PC-9 (cell line): ENCODE results near the gene GLP2R. TPM values are rescaled to one million over a fixed set of nuclear protein-coding genes. Genes with fewer than 3 reads are reported as not detected.
A peak's percentile ranks its signal among the peaks of the same experiment; 100 is the strongest.

Experiments used
- BruUV-seq: library from RNA; stranded (reverse); fragments of 400-500 nt; replicated peaks from 2 replicates; lab custom pipeline; 2021; lab: Mats Ljungman, UMichigan
- CTCF ChIA-PET: fragments of 300-600 bp; sonication (Branson Sonifier 250); formaldehyde crosslinking; loops from one replicate; lab custom pipeline; 2022; ENCODE audit warnings: antibody characterized with exemption; lab: Charles Lee
- POLR2A ChIA-PET: fragments of 300-600 bp; sonication (Branson Sonifier 250); formaldehyde crosslinking; loops from one replicate; lab custom pipeline; 2022; ENCODE audit warnings: antibody characterized with exemption; ENCODE audit not compliant: unreplicated experiment; lab: Charles Lee
- DNase-seq, 2 experiments: peaks; one replicate each; pipeline versions ENCODE4 v3.0.0 to v3.0.0-alpha.2; 2015 to 2022; ENCODE audit warnings: mixed read lengths in 1 of 2
- H2AFZ ChIP-seq: fragments of 200-600 bp; sonication (generic); 2 replicates; pipeline ENCODE4 v1.8.1; 2017; ENCODE audit warnings: antibody characterized with exemption
- H3F3A ChIP-seq: fragments of 200-600 bp; sonication (generic); 2 replicates; pipeline ENCODE4 v1.8.1; 2017; ENCODE audit warnings: antibody characterized with exemption, mild to moderate bottlenecking, low read depth; ENCODE audit not compliant: insufficient read depth
- H3K27ac ChIP-seq: fragments of 200-600 bp; sonication (generic); 2 replicates; pipeline ENCODE4 v1.6.1; 2016; ENCODE audit warnings: mixed run types
- H3K27me3 ChIP-seq: fragments of 200-600 bp; sonication (generic); 2 replicates; pipeline ENCODE4 v1.6.1; 2016; ENCODE audit warnings: low read depth, mixed run types; ENCODE audit not compliant: insufficient read depth
- H3K36me3 ChIP-seq: fragments of 200-600 bp; sonication (generic); 2 replicates; pipeline ENCODE4 v1.6.1; 2016; ENCODE audit warnings: low read depth, mixed run types
- H3K4me1 ChIP-seq: fragments of 200-600 bp; sonication (generic); replicated peaks from 2 replicates; pipeline ENCODE4 v1.6.1; 2016; ENCODE audit warnings: mixed run types; ENCODE audit not compliant: insufficient read depth
- H3K4me2 ChIP-seq: fragments of 200-600 bp; sonication (generic); 2 replicates; pipeline ENCODE4 v1.6.1; 2017; ENCODE audit warnings: mixed run types
- H3K4me3 ChIP-seq: fragments of 200-600 bp; sonication (generic); 2 replicates; pipeline ENCODE4 v1.6.1; 2016; ENCODE audit warnings: mixed run types
- H3K79me2 ChIP-seq: fragments of 200-600 bp; sonication (generic); 2 replicates; pipeline ENCODE4 v1.6.1; 2017; ENCODE audit warnings: low read depth, mixed run types
- H3K9me2 ChIP-seq: fragments of 200-600 bp; sonication (generic); 2 replicates; pipeline ENCODE4 v1.8.1; 2017; ENCODE audit warnings: mild to moderate bottlenecking; ENCODE audit not compliant: insufficient read depth
- H3K9me3 ChIP-seq: fragments of 200-600 bp; sonication (generic); 2 replicates; pipeline ENCODE4 v1.8.1; 2016; ENCODE audit warnings: low read depth; ENCODE audit not compliant: insufficient read depth
- H4K20me1 ChIP-seq: fragments of 200-600 bp; sonication (generic); 2 replicates; pipeline ENCODE4 v1.8.1; 2017; ENCODE audit not compliant: insufficient read depth
- EZH2 ChIP-seq: fragments of 200-600 bp; sonication (generic); IDR thresholded peaks from 2 replicates; pipeline ENCODE4 v1.8.0; 2017; ENCODE audit warnings: antibody characterized with exemption, low read depth
- intact Hi-C: fragments of 100-400 bp; cut with micrococcal nuclease; formaldehyde crosslinking; loops from one replicate; pipeline ENCODE4 v1.10.0; 2022; ENCODE audit not compliant: unreplicated experiment
- total RNA-seq: library from RNA; stranded (reverse); gene quantifications from 2 replicates; pipeline ENCODE4 v1.2.3, GENCODE V29; 2021
- TF ChIP-seq, protein P1 (sequence below): fragments of 200-600 bp; sonication (generic); conservative IDR thresholded peaks from 2 replicates; pipeline ENCODE4 v1.6.1; 2017; ENCODE audit warnings: mixed run types, antibody characterized with exemption, mild to moderate bottlenecking, moderate library complexity

Gene GLP2R
- total RNA-seq, 1 experiment from 2014 or later = 3.2 TPM

- no peak overlapping the region for H3K4me3 ChIP-seq
- H3K9me2 ChIP-seq = no peaks in the 10 kb centered on the region
- TF ChIP-seq, protein P1, sequence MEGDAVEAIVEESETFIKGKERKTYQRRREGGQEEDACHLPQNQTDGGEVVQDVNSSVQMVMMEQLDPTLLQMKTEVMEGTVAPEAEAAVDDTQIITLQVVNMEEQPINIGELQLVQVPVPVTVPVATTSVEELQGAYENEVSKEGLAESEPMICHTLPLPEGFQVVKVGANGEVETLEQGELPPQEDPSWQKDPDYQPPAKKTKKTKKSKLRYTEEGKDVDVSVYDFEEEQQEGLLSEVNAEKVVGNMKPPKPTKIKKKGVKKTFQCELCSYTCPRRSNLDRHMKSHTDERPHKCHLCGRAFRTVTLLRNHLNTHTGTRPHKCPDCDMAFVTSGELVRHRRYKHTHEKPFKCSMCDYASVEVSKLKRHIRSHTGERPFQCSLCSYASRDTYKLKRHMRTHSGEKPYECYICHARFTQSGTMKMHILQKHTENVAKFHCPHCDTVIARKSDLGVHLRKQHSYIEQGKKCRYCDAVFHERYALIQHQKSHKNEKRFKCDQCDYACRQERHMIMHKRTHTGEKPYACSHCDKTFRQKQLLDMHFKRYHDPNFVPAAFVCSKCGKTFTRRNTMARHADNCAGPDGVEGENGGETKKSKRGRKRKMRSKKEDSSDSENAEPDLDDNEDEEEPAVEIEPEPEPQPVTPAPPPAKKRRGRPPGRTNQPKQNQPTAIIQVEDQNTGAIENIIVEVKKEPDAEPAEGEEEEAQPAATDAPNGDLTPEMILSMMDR = no peak
- no peak for TF ChIP-seq EZH2
- no peaks in the 10 kb centered on the region for H3K36me3 ChIP-seq
- H2AFZ ChIP-seq = no peak overlapping the region
- BruUV-seq = no TSS peak
- H3K4me2 ChIP-seq = no peak overlapping the region
- no peaks in the 10 kb centered on the region for H3F3A ChIP-seq
- ChIA-PET CTCF (no interaction called here), POLR2A (no interaction called here)
- no peaks in the 10 kb centered on the region for H3K9me3 ChIP-seq
- intact Hi-C loops = no loop called here
- no peaks in the 10 kb centered on the region for H3K27me3 ChIP-seq
- H3K4me1 ChIP-seq = 0 out of 2 replicates have a peak, but pooled peaks cover 5% of the 10 kb centered on the region
- H3K27ac ChIP-seq = no peak overlapping the region
- no peaks in the 10 kb centered on the region for H4K20me1 ChIP-seq
- no peaks in the 10 kb centered on the region for H3K79me2 ChIP-seq
- no peak for DNase-seq
Measured at GRCh38 chr17:9814337-9814945, 11.3 kb upstream of the GLP2R start.

GRCh38 chr17:9816472-9816871, 9.3 kb upstream of the GLP2R start:
- no peaks in the 10 kb centered on the region for H3K79me2 ChIP-seq
- H3K9me2 ChIP-seq = no peaks in the 10 kb centered on the region
- no peak overlapping the region for H3K4me2 ChIP-seq
- H3K27ac ChIP-seq = no peak overlapping the region
- CTCF ChIA-PET = interaction anchor here (0.6 to 1.6 kb wide), 2 partner anchors 14 to 88 kb away, joined by 3 to 5 read pairs; no protein-coding TSS in a partner anchor
- no peaks in the 10 kb centered on the region for H3K27me3 ChIP-seq
- no peak overlapping the region for H3K4me3 ChIP-seq
- DNase-seq = no peak
- TF ChIP-seq, protein P1 = no peak
- TF ChIP-seq EZH2 = no peak
- intact Hi-C loops = loop anchor here (2.0 kb wide), 1 partner anchor 20 kb away; no protein-coding TSS in a partner anchor
- no peaks in the 10 kb centered on the region for H3K36me3 ChIP-seq
- H2AFZ ChIP-seq = no peak overlapping the region
- no peaks in the 10 kb centered on the region for H4K20me1 ChIP-seq
- no peaks in the 10 kb centered on the region for H3K9me3 ChIP-seq
- no TSS peak for BruUV-seq
- POLR2A ChIA-PET = interaction anchor here (0.7 kb wide), 1 partner anchor 14 kb away, joined by 12 read pairs; no protein-coding TSS in a partner anchor
- peaks cover 13% of the 10 kb centered on the region for H3K4me1 ChIP-seq
- no peaks in the 10 kb centered on the region for H3F3A ChIP-seq

- CTCF ChIA-PET = interaction anchor here (0.6 to 1.6 kb wide), 6 partner anchors 15 to 108 kb away, joined by 3 to 10 read pairs (median 4); no protein-coding TSS in a partner anchor
- H2AFZ ChIP-seq = no peak overlapping the region
- no peak overlapping the region for H3K4me2 ChIP-seq
- H3K4me1 ChIP-seq = peaks cover 13% of the 10 kb centered on the region
- no peak for TF ChIP-seq EZH2
- TF ChIP-seq, protein P1 = no peak
- no peaks in the 10 kb centered on the region for H3K27me3 ChIP-seq
- no peaks in the 10 kb centered on the region for H3K36me3 ChIP-seq
- no peak overlapping the region for H3K27ac ChIP-seq
- no peaks in the 10 kb centered on the region for H3K79me2 ChIP-seq
- BruUV-seq = no TSS peak
- intact Hi-C loops = loop anchor here (2.0 kb wide), 1 partner anchor 20 kb away; no protein-coding TSS in a partner anchor
- H3F3A ChIP-seq = no peaks in the 10 kb centered on the region
- H3K4me3 ChIP-seq = no peak overlapping the region
- DNase-seq = peak in 1 of 2 experiments; percentile 83
- H3K9me2 ChIP-seq = no peaks in the 10 kb centered on the region
- no peaks in the 10 kb centered on the region for H4K20me1 ChIP-seq
- H3K9me3 ChIP-seq = no peaks in the 10 kb centered on the region
- POLR2A ChIA-PET = interaction anchor here (0.6 to 0.7 kb wide), 4 partner anchors 15 to 1979 kb away, joined by 3 to 12 read pairs (median 6); no protein-coding TSS in a partner anchor
Measured at GRCh38 chr17:9817086-9817485, 8.6 kb upstream of the GLP2R start.
